Nephron (organoid): ENCODE data around the gene CDC42EP4.

Experiments
- H3K27ac Mint-ChIP-seq, 3 experiments: 2 replicates each; pipeline ENCODE4 v1.8.0; 2020; ENCODE audit warnings: mixed read lengths in 3 of 3, mild to moderate bottlenecking in 2 of 3, moderate library complexity in 1 of 3
- H3K27me3 Mint-ChIP-seq: 2 replicates; pipeline ENCODE4 v1.8.0; 2021; ENCODE audit warnings: low read depth, mild to moderate bottlenecking, moderate library complexity, mixed read lengths
- H3K36me3 Mint-ChIP-seq: 2 replicates; pipeline ENCODE4 v1.8.0; 2020; ENCODE audit warnings: low read depth, mixed read lengths
- H3K4me1 Mint-ChIP-seq: 2 replicates; pipeline ENCODE4 v1.8.0; 2020; ENCODE audit warnings: mixed read lengths
- H3K4me3 Mint-ChIP-seq, 3 experiments: 2 replicates each; pipeline ENCODE4 v1.8.0; 2020; ENCODE audit warnings: mild to moderate bottlenecking in 3 of 3, mixed read lengths in 3 of 3, moderate library complexity in 2 of 3
- H3K9me3 Mint-ChIP-seq: 2 replicates; pipeline ENCODE4 v1.8.0; 2020; ENCODE audit warnings: mixed read lengths
- CTCF ChIP-seq, 3 experiments: fragments of 200-600 bp; sonication (generic); IDR thresholded peaks; one replicate each; pipeline ENCODE4 v1.5.0; 2021; ENCODE audit warnings: antibody characterized with exemption in 3 of 3; ENCODE audit not compliant: unreplicated experiment in 3 of 3

The CDC42EP4 gene

GRCh38 chr17:73288534-73289302, 23.1 kb downstream of the CDC42EP4 start:
- peaks cover 76% of the 10 kb centered on the region for H3K4me1 Mint-ChIP-seq
- H3K36me3 Mint-ChIP-seq: peaks cover 31% of the 10 kb centered on the region
- no peak for TF ChIP-seq CTCF (IDR thresholded peaks at IDR 0.05; ENCODE audit: unreplicated experiment in 3 of 3)
- no peaks in the 10 kb centered on the region for H3K27me3 Mint-ChIP-seq
- H3K9me3 Mint-ChIP-seq: no peaks in the 10 kb centered on the region
- H3K27ac Mint-ChIP-seq: peak overlapping the region in 2 of 3 experiments; percentile 17 to 67
- no peak overlapping the region for H3K4me3 Mint-ChIP-seq

- H3K4me1 Mint-ChIP-seq: peaks cover 73% of the 10 kb centered on the region
- no peaks in the 10 kb centered on the region for H3K9me3 Mint-ChIP-seq
- peak overlapping the region; percentile 51 to 84 (median 74) for H3K27ac Mint-ChIP-seq
- no peaks in the 10 kb centered on the region for H3K27me3 Mint-ChIP-seq
- H3K4me3 Mint-ChIP-seq: peak overlapping the region in 2 of 3 experiments; percentile 11 to 53
- peaks cover 34% of the 10 kb centered on the region for H3K36me3 Mint-ChIP-seq
- TF ChIP-seq CTCF (IDR thresholded peaks at IDR 0.05; ENCODE audit: unreplicated experiment in 3 of 3): no peak
Measured at GRCh38 chr17:73286863-73287296, 24.9 kb downstream of the CDC42EP4 start.

GRCh38 chr17:73285916-73286862, 25.6 kb downstream of the CDC42EP4 start:
- Mint-ChIP-seq H3K9me3 (no peaks in the 10 kb centered on the region), H3K4me3 (peak overlapping the region in 2 of 3 experiments; percentile 11 to 53), H3K36me3 (peaks cover 34% of the 10 kb centered on the region), H3K27ac (peak overlapping the region; percentile 51 to 84 (median 74)), H3K27me3 (no peaks in the 10 kb centered on the region), H3K4me1 (peaks cover 68% of the 10 kb centered on the region)
- TF ChIP-seq CTCF (IDR thresholded peaks at IDR 0.05; ENCODE audit: unreplicated experiment in 3 of 3): no peak

GRCh38 chr17:73285603-73285908, 26.2 kb downstream of the CDC42EP4 start:
- H3K36me3 Mint-ChIP-seq: peaks cover 33% of the 10 kb centered on the region
- TF ChIP-seq CTCF (IDR thresholded peaks at IDR 0.05; ENCODE audit: unreplicated experiment in 3 of 3): no peak
- no peak overlapping the region for H3K4me3 Mint-ChIP-seq
- H3K9me3 Mint-ChIP-seq: no peaks in the 10 kb centered on the region
- peaks cover 62% of the 10 kb centered on the region for H3K4me1 Mint-ChIP-seq
- H3K27ac Mint-ChIP-seq: no peak overlapping the region
- no peaks in the 10 kb centered on the region for H3K27me3 Mint-ChIP-seq

GRCh38 chr17:73284906-73285602, 26.7 kb downstream of the CDC42EP4 start:
- Mint-ChIP-seq H3K36me3 (peaks cover 33% of the 10 kb centered on the region), H3K27me3 (no peaks in the 10 kb centered on the region), H3K4me1 (peaks cover 57% of the 10 kb centered on the region), H3K27ac (peak overlapping the region in 1 of 3 experiments; percentile 88), H3K9me3 (no peaks in the 10 kb centered on the region), H3K4me3 (no peak overlapping the region)
- TF ChIP-seq CTCF (IDR thresholded peaks at IDR 0.05; ENCODE audit: unreplicated experiment in 3 of 3): no peak
